Lung microvascular endothelial cell (primary cell): Measurements from ENCODE around the gene WDR7. TPM values are rescaled to one million over a fixed set of nuclear protein-coding genes. Genes with fewer than 3 reads are reported as not detected.
"Not testable (repeated sequence)": the region's sequence is repeated elsewhere in the genome, so short reads cannot be mapped to it uniquely, and the experiment has no call there.

ENCODE experiments used
- DNase-seq, 2 donors: peaks; one replicate each; pipeline versions ENCODE4 v3.0.0 to v3.0.0-alpha.2; 2010; ENCODE audit warnings: low read depth in 2 of 2
- total RNA-seq: library from RNA; depleted of rRNA; stranded (reverse); fragments of >200 nt; gene quantifications from 2 replicates; pipeline ENCODE4 v1.2.1, GENCODE V29; 2014

Gene WDR7
- total RNA-seq, 1 donor from 2014 or later = 28.8 TPM

- not testable (repeated sequence) for DNase-seq
Observed at GRCh38 chr18:56654280-56654679, 3.1 kb downstream of the WDR7 start.

DNA sequence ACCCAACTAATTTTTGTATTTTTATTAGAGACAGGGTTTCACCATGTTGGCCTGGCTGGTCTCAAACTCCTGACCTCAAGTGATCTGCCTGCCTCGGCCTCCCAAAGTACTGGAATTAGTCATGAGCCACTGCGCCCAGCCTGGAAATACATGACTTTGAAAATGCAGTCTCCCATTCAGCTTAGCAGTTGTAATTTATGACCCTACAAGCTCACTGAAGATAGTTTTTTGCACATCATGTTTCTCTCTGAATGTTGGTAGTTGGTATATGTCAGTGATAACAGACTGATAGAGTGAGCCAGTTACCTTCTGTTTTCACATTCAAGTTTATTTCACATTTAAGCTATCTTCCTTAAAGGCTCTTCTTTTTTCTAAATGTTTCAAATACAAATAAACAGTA, 7.1 kb downstream of the WDR7 start:
- no peak for DNase-seq

- DNase-seq = no peak
Observed at GRCh38 chr18:56659111-56659510, 8.0 kb downstream of the WDR7 start.

DNA sequence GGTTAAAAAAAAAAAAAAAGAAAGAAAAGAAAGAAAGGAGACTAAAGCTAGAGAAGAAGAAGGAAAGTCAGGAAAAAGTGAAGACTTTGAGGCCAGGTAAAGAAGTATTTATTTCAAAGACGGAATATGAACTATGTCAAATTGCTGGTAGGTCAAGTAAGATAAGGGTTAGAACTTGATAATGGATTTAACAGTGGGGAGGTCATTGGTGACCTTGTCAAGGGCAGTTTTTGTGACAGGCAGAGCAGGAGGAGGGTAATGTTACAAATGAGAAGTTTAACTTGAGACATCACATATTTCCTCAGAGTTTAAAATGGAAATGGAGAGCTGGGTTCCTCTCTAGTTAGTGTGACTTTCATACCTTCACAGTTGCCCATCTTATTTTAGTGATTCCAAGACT, 9.5 kb downstream of the WDR7 start:
- no peak for DNase-seq

- DNase-seq = no peak
Observed at GRCh38 chr18:56661360-56662062, 10.4 kb downstream of the WDR7 start.

DNA sequence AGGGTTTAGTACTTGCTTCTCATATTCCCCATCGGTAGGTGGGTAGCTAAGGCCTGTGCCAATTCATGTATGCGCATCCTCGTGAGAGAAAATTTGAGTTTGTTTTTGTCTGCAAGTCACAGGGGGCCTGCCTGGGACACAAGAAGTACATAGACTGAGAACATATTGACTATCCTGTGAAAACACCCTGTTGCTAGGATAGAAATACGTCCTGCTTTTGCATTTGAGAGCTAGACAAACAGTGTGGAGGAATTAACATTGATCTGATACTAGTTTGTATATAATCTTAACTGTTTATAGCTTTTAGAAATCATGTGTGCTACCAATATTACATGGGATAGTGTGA, 10.9 kb downstream of the WDR7 start:
- DNase-seq = no peak

- DNase-seq = no peak
Observed at GRCh38 chr18:56662502-56662901, 11.3 kb downstream of the WDR7 start.

DNA sequence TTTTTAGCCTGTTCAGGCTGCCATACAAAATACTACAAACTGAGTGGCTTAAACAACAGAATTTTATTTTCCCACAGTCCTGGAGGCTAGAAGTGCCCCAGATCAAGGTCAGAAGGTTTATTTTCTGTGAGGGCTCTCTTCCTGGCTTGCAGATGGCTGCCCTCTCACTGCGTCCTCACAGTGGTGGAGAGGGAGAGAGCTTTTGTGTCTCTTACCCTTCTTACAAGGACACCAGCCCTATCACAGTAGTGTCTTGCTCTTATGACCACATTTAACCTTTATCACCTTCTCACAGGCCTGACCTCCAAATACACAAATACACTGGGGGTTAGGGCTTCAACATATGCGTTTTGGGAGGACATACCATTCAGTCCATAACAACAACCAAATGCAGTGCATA, 11.7 kb downstream of the WDR7 start:
- DNase-seq = no peak

GRCh38 chr18:56672391-56672790, 21.2 kb downstream of the WDR7 start:
- peak; percentile 55 to 83 for DNase-seq

GRCh38 chr18:56672981-56673380, 21.8 kb downstream of the WDR7 start:
- DNase-seq = peak in 1 of 2 donors; percentile 68

- DNase-seq = no peak
Observed at GRCh38 chr18:56676639-56677038, 25.5 kb downstream of the WDR7 start.

DNA sequence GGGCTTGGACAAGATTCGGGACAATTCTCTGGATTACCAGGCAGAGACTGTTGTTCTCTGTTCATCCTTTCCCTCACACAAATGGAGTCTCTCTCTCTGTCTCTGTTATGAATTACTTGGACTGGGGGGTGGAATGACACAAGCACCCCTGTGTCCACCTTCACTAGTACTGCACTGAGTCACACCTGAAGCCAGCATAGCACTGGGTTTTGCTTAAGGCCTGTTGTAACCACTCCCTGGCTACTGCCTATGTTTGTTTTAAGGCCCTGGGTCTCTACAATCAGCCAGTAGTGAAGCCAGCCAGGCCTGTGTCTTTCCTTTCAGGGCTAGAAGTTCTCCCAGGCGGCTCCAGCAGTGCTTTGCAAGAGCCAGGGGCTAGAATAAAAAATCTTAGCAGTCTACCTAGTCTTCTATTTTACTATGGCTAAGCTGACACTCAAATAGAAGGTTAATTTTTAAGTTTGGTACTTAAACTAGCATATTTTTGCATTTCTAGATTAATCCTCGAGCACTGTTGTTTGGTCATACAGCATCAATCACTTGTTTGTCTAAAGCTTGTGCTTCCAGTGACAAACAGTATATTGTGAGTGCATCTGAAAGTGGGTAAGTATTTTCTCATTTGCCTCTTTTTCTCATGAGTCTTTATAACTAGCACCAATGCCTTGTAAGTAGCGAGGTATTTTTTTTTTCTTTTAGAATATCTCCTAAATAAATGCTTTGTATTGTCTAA, 27.8 kb downstream of the WDR7 start:
- DNase-seq = no peak

GRCh38 chr18:56684277-56684676, 33.1 kb downstream of the WDR7 start:
- no peak for DNase-seq

DNA sequence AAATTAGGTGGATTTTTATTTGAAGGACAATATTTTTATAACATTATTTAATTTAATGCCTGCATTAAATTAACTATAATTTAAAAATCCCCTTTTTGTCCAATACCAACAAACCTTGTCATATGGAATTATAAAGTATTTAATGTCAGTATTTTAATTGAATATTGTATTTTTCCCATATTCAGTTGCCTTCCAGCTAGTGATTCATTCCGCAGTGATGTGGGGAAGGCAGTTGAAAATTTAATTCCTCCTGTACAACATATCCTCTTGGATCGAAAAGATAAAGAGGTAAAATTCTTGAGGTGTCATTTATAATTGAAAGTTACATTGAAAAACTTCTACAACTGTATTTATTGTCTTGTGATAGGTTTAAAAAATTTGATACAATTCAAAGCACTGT, 40.4 kb downstream of the WDR7 start:
- no peak for DNase-seq

DNA sequence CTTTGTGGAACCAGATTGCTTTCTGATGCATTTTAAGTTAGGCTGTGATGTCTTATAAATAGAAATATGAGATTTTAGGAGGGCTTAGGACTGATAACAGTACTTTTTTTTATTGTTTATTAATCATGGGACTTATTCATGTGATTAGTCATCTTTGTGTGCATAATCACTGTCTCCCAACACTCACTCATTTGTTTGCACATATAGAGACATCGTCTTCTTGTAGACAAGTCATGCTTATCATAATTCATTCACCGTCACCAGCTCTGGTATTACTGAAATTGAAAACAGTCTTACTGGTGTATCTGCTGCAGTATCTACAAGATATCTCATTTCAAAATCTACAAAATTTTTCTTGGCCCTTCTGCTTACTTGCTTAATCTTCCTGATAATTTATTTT, 45.8 kb downstream of the WDR7 start:
- peak in 1 of 2 donors; percentile 37 for DNase-seq

GRCh38 chr18:56702946-56703345, 51.8 kb downstream of the WDR7 start:
- peak; percentile 55 to 76 for DNase-seq

GRCh38 chr18:56709463-56709862, 58.3 kb downstream of the WDR7 start:
- peak; percentile 64 to 74 for DNase-seq

DNA sequence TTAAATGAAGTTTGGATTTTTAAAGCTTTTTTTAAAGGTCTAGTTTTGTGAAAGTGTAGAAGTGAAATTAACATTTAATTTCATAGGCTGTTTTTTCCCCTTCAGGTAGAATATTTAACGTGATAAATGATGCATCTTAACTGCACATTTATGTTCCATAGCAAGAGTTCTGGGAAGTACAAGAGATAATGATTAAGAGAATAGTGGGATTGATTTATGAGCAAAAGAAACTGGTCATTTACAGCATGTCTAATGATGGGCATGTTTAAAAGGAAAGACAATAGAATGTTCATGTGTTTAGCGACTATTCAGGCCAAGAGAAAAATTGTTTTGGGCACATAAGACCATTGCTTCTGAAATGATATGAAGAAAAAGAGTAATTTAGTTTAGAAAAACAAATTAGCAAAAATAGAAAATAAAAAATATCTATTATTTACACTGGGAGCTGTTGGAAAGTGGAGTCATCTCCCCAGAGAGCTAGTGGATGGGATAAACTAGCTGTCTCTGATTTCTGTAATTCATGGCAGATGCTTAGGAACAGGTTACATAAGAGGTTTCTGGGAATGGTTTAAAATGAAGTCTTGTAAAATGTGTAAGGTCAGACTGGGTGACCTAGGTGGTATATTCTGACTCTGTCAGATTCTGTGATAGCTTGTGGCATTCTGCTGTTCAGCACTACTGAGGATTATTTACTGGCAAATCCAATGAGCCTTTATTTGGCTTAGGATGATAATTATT, 60.7 kb downstream of the WDR7 start:
- no peak for DNase-seq

GRCh38 chr18:56712761-56713160, 61.6 kb downstream of the WDR7 start:
- no peak for DNase-seq

DNA sequence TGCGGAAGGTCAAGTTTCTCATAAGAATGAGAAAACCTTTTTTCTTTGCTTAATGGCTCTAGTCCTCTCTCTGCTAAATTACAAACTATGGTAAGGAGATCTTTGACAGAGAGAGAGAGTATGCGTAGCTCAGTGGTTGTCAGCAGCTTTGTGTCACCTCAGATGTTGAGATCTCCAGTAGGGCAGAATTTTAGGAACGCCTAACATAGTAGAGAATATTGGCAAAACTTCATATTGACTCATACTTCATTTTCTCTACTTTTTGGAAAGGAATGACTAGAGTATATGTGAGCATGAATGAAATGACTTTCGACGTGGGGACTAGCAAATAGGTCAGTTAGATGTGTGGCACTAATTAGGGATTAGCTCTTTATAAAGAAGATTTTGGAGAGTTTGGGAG, 64.0 kb downstream of the WDR7 start:
- no peak for DNase-seq

- DNase-seq = no peak
Observed at GRCh38 chr18:56716692-56717146, 65.6 kb downstream of the WDR7 start.

DNA sequence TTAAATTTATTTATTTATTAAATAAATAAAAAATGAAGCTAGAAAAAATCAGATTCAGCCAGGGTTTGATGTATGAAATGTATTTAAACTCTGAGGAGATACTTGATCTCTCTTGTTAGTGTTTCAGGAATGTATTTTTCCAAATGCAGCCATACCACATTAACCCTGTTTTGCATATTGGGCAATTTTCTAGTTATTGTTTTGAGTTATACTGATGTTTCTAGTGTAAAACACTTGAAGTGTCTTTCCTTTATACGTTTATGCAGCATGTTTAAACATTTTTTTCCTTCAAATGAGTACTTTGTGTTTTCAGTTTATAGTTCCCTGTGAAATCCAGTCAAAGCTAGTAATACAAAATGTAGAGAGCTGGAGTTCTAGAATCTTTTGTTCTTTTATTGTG, 69.9 kb downstream of the WDR7 start:
- DNase-seq = no peak

- no peak for DNase-seq
Observed at GRCh38 chr18:56721491-56721890, 70.3 kb downstream of the WDR7 start.
